ENCODE measurements around the gene SLC45A2.
"Not testable (repeated sequence)": the region's sequence is repeated elsewhere in the genome, so short reads cannot be mapped to it uniquely, and the experiment has no call there.

SLC45A2 gene, protein sequence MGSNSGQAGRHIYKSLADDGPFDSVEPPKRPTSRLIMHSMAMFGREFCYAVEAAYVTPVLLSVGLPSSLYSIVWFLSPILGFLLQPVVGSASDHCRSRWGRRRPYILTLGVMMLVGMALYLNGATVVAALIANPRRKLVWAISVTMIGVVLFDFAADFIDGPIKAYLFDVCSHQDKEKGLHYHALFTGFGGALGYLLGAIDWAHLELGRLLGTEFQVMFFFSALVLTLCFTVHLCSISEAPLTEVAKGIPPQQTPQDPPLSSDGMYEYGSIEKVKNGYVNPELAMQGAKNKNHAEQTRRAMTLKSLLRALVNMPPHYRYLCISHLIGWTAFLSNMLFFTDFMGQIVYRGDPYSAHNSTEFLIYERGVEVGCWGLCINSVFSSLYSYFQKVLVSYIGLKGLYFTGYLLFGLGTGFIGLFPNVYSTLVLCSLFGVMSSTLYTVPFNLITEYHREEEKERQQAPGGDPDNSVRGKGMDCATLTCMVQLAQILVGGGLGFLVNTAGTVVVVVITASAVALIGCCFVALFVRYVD

GRCh38 chr5:33984671-33985124, at the start of gene SLC45A2:
Gene SLC45A2, minus strand, starts transcription at chr5:33984693. Its CDS starts 110 bp downstream, at chr5:33984583.
- no peak for DNase-seq

DNA sequence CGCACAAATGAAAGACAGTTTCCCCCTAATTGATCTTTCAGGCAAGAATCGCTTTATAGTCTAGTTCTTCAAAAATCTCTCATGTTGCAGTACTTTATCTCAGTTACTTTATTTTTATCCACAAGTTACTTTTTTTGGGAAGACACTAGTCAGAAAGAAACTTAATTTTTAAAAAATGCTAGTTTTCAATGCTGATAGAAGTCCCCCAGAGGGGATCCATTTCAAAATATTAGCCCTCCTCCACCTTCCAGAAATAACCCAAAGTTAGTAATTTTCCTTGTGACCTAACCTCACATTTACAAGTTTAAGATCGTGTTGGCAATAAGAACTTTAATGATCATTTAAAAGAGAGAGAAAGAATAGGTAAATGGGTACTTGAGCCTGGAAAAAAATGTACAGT, 47.5 kb upstream of the SLC45A2 start:
- no peak for DNase-seq

DNA sequence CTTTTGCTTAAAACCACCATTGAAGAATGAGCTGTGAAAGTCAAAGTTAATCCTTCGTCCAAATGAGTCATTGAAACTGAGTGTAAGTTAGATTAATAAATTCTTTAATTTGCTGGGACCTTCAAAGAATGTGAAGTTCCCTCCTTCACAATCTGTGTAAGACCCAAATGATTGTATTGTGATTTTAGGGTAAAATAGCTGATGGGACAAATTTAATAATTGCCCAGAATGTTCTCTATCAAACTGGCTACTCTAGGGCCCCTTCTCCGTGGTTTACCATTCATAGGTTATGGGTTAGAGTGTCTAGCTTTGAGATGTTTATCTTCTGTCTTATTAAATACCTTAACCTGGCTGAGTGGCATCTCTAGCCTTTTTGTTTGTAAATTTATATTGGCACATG, 46.6 kb upstream of the SLC45A2 start:
- DNase-seq = no peak

GRCh38 chr5:34030585-34030984, 46.1 kb upstream of the SLC45A2 start:
- DNase-seq = not testable (repeated sequence)

GRCh38 chr5:34030048-34030447, 45.6 kb upstream of the SLC45A2 start:
- DNase-seq = no peak

DNA sequence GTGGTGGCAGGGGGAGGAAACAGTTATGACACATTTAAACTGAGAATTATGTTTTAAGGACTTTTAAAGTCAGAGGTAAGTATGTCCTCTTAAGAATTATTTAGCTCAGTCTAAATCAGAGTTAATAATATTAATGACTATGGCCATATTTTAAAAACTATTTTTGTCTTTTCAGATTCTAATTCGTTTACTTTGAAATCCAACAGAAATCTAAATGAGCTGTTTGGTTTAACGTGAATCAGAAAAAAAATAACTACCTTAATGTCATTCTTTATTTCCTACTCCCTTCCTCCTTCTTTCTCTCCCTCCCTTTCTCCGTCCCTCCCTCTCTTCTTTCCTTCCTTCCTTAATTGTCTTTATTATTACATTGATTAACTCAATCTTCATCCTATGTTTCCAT, 43.9 kb upstream of the SLC45A2 start:
- no peak for DNase-seq

DNA sequence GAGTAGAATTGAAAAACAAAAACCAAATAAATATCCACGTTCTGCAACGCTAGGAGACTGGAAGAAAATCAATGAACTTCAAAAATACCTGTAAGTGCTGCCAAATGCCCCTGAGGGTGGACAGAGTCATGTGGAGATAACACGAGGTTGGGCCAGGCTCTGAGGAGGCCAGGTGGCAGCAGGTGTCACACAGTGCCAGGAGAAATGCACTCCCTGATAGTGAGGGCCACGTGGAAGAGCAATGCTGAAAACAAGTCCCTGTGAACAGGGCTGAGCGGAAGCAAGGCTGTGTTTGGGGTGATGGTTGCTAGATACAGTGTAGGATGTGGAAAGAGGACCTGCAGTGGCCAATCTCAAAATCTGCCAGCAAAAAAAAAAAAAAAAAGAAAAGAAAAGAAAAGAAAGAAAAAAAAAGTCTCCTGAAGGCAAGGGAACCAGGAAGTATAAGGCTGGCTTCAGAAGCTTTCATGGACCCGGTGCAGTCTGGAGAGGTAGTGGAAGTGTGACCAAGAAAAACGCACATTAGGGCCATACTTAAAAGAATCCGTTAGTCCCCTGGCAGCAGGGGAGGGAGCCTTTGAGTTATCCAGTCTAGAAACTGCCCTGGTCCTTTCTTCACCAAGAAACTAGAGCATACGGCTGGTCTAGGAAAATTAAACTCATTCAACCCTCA, 41.7 kb upstream of the SLC45A2 start:
- no peak for DNase-seq

DNA sequence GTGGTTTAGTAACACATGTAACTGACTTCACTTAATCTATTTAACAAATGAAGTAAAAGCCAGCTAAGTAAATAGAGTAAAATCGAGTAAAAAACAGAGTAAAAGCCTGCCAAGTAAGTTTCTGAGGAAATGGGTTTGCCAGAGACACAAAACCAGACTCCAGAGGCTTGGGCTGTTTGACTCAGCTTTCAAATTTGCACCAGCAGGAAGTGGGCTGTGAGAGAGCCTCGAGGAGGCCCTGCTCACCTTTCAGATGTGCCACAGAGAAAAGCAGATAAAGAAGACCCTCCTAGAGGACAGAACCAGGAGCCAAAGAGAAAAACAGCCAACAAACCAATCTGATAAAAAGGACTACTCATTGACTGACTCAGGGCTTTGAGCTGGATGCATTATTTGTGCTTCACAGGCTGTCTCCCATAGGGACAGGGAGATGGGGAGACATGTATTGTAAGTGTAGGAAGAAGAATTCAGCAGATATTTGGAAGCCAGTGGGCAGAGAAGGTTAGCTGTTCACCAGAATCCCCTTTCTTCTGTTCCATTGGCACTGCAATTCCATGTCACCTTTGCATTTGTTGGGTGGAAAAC, 37.7 kb upstream of the SLC45A2 start:
- no peak for DNase-seq

- DNase-seq = no peak
Measured at GRCh38 chr5:34021334-34021733, 36.8 kb upstream of the SLC45A2 start.

- no peak for DNase-seq
Measured at GRCh38 chr5:34020726-34021125, 36.2 kb upstream of the SLC45A2 start.

GRCh38 chr5:34017254-34017653, 32.8 kb upstream of the SLC45A2 start:
- no peak for DNase-seq

- DNase-seq = no peak
Measured at GRCh38 chr5:34016750-34017149, 32.3 kb upstream of the SLC45A2 start.

GRCh38 chr5:34016222-34016621, 31.7 kb upstream of the SLC45A2 start:
- no peak for DNase-seq

- DNase-seq = no peak
Measured at GRCh38 chr5:34015120-34015822, 30.8 kb upstream of the SLC45A2 start.

DNA sequence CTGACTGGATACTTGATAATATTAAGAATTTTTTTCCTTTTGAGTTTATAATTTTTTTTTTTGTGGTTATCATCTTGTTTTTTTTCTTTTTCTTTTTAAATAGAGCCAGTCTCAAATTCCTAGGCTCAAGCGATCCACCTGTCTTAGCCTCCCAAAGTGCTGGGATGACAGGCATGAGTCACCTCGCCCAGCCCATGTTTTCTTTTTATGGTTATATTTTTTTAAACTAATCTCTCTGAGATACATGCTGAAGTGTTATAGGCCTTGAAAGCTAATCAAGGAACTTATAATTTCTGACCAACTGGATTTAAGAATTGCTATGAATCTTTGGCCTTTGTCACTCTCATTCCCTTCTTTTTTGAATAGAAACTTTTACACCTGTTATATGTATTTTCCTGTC, 30.1 kb upstream of the SLC45A2 start:
- no peak for DNase-seq

DNA sequence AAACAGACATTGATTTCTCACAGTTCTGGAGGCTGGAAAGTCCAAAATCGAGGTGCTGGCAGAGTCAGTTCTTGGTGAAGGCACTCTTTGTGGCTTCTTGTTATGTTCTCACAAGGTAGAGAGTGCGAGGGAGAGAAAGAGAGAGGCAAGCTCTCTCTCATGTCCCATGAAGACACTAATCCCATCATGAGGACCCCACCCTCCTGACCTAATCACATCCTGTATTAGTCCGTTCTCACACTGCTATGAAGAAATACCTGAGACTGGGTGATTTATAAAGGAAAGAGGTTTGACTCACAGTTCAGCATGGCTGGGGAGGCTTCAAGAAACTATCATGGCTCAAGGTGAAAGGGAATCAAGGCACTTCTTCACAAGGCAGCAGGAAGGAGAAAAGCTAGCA, 29.1 kb upstream of the SLC45A2 start:
- no peak for DNase-seq

GRCh38 chr5:34012791-34013190, 28.3 kb upstream of the SLC45A2 start:
- DNase-seq = no peak

GRCh38 chr5:34011536-34011935, 27.0 kb upstream of the SLC45A2 start:
- DNase-seq = no peak

DNA sequence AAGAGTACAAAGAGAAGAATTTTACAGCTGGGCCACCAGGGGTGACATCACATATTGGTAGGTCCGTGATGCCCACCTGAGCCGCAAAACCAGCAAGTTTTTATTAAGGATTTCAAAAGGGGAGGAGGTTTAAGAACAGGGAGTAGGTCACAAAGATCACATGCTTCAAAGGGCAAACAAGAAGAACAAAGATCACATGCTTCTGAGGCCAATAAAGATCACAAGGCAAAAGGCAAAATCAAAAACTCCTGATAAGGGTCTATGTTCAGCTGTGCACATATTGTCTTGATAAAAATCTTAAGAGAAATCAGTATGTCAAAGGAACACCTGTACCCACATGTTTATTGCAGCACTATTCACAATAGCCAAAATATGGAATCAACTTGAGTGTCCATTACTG, 25.7 kb upstream of the SLC45A2 start:
- not testable (repeated sequence) for DNase-seq

DNA sequence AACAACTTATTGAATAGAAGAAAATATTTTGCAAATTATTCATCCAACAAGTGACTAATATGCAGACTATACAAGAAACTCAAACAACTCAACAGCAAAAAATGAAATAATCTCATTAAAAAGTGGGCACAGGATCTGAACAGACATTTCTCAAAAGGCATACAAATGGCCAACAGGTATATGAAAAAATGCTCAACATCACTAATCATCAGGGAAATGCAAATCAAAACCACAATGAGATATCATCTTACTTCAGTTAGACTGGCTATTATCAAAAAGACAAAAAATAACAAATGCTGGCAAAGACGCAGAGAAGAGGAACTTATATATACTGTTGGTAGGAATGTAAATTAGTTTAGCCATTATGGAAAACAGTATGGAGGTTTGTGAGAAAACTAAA, 25.1 kb upstream of the SLC45A2 start:
- DNase-seq = no peak

DNA sequence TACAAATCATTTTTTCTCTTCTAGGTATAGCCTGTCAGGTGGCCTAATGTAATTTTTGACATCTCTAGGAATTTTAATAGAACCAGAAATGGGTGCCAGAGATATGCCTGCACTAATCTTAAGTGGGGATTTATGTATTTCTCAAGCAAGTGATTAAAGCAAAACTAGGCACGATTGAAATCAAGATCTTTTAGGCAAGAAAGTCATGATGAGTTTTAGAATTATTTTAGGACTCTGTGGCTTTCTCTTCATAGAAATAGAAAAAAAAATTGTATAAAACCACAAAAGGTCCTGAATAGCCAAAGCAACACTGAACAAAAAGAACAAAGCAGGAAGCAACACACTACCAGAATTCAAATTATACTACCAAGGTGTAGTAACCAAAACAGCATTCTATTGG, 24.3 kb upstream of the SLC45A2 start:
- no peak for DNase-seq

- DNase-seq = peak; percentile 83
Measured at GRCh38 chr5:34007621-34008600, 23.4 kb upstream of the SLC45A2 start, which contains the start of gene AMACR. Gene AMACR, minus strand, starts transcription at chr5:34008050. Its CDS starts 31 bp downstream, at chr5:34008019.
